ENCODE results near the gene GPC2.

- TF ChIP-seq POLR2AphosphoS5 (IDR thresholded peaks at IDR 0.05; ENCODE audit: insufficient read depth, low read depth, low read length) (no peak), CTCF (IDR thresholded peaks at IDR 0.05; ENCODE audit: extremely low read depth in 1 of 2, insufficient read depth in 1 of 2, low read depth in 1 of 2, low read length in 2 of 2) (no peak), POLR2A (IDR thresholded peaks at IDR 0.05; ENCODE audit: low read depth, low read length) (no peak), MAX (IDR thresholded peaks at IDR 0.05; ENCODE audit: insufficient read depth, insufficient read length) (no peak), GATA2 (IDR thresholded peaks at IDR 0.05; ENCODE audit: insufficient read depth, insufficient read length, low read depth, low read length) (no peak), FOS (IDR thresholded peaks at IDR 0.05; ENCODE audit: borderline replicate concordance, insufficient read depth, low read length) (no peak), EZH2 (IDR thresholded peaks at IDR 0.05; ENCODE audit: borderline replicate concordance, low read depth, low read length, severe bottlenecking) (no peak), JUN (IDR thresholded peaks at IDR 0.05; ENCODE audit: borderline replicate concordance, insufficient read depth, insufficient read length, low read depth) (no peak)
These were observed 13.3 kb downstream of the GPC2 start for GRCh38 chr7:100163871-100164270.
